SK-N-MC (cell line): Measurements from ENCODE around the gene SEC24C.

Experiments
- EZH2 ChIP-seq: fragments of 200-600 bp; sonication (generic); IDR thresholded peaks from one replicate; pipeline ENCODE4 v1.6.1; 2017; ENCODE audit warnings: antibody characterized with exemption
- POLR2AphosphoS5 ChIP-seq: IDR thresholded peaks from 2 replicates; pipeline ENCODE4 v1.6.1; 2012; ENCODE audit warnings: mild to moderate bottlenecking, low read depth, low read length, borderline replicate concordance

DNA sequence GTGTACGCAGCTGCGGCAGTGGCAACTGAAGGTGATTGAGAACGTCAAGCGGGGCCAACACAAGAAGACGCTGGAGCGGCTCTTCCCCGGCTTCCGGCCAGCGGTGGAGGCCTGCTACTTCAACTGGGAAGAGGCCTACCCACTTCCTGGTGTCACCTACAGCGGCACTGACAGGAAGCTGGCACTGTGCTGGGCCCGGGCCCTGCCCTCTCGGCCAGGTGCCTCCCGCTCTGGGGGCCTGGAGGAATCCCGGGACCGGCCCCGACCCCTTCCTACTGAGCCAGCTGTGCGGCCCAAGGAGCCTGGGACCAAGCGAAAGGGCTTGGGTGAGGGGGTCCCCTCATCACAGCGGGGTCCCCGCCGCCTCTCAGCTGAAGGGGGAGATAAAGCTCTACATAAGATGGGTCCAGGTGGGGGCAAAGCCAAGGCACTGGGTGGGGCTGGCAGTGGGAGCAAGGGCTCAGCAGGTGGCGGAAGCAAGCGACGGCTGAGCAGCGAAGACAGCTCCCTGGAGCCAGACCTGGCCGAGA lies 47.8 kb downstream of the SEC24C start:
- TF ChIP-seq POLR2AphosphoS5 (no peak), EZH2 (no peak)
